HepG2 (cell line): ENCODE results near the gene HDAC4.

Source experiments
- CREB1 ChIP-seq, 2 experiments: fragments of 450-650 bp in 1 of 2; IDR thresholded peaks; 2 replicates each; pipeline ENCODE4 v1.6.1; 2016 to 2017; ENCODE audit warnings: control low read depth in 1 of 2, mild to moderate bottlenecking in 1 of 2, missing compliant biosample characterization in 1 of 2, missing genetic modification characterization in 1 of 2
- CTCF ChIP-seq: sonication (generic); formaldehyde crosslinking; IDR thresholded peaks from 2 replicates; pipeline ENCODE4 v1.5.0; 2020; ENCODE audit warnings: mild to moderate bottlenecking, missing genetic modification reagents, moderate library complexity
- DNMT1 ChIP-seq: sonication (generic); formaldehyde crosslinking; IDR thresholded peaks from 2 replicates; pipeline ENCODE4 v1.5.1; 2020; ENCODE audit warnings: mild to moderate bottlenecking, missing genetic modification reagents
- MAFK ChIP-seq, 2 experiments: IDR thresholded peaks in 1 of 2; conservative IDR thresholded peaks in 1 of 2; 2 replicates each; pipeline ENCODE4 v1.6.1; 2011; ENCODE audit warnings: improper control_type of control experiment in 2 of 2, low read length in 2 of 2
- POLR2A ChIP-seq, 2 experiments: IDR thresholded peaks; 2 replicates each; pipeline ENCODE4 v1.6.1; 2011; ENCODE audit warnings: low read depth in 2 of 2, low read length in 2 of 2, mild to moderate bottlenecking in 1 of 2, moderate library complexity in 1 of 2; ENCODE audit not compliant: insufficient read depth in 1 of 2
- SP1 ChIP-seq, 2 experiments: fragments of 450-650 bp in 1 of 2; sonication (generic) in 1 of 2; formaldehyde crosslinking in 1 of 2; IDR thresholded peaks; 2 replicates each; pipeline versions ENCODE4 v1.4.0 to v1.6.1; 2016 to 2020; ENCODE audit warnings: missing genetic modification reagents in 1 of 2
- TBP ChIP-seq: sonication (generic); formaldehyde crosslinking; IDR thresholded peaks from 2 replicates; pipeline ENCODE4 v1.5.0; 2020; ENCODE audit warnings: missing genetic modification reagents
- TP53 ChIP-seq: sonication (generic); formaldehyde crosslinking; conservative IDR thresholded peaks from 2 replicates; pipeline ENCODE4 v1.4.0; 2020; ENCODE audit warnings: missing genetic modification reagents
- ZHX1 ChIP-seq: sonication (generic); formaldehyde crosslinking; IDR thresholded peaks from 2 replicates; pipeline ENCODE4 v1.8.1; 2022; ENCODE audit warnings: low read depth, mild to moderate bottlenecking, missing genetic modification reagents
- ZNF274 ChIP-seq: sonication (generic); formaldehyde crosslinking; IDR thresholded peaks from 2 replicates; pipeline ENCODE4 v1.5.1; 2020; ENCODE audit warnings: mild to moderate bottlenecking, missing genetic modification reagents
- ZNF768 ChIP-seq: sonication (generic); formaldehyde crosslinking; IDR thresholded peaks from 2 replicates; pipeline ENCODE4 v1.4.0; 2020; ENCODE audit warnings: missing genetic modification reagents

GRCh38 chr2:239171643-239172042 is 229.2 kb downstream of the HDAC4 start:
- no peak for TF ChIP-seq DNMT1 (CRISPR knock-in tag)
- TF ChIP-seq CTCF (CRISPR knock-in tag), result no peak
- no peak for TF ChIP-seq SP1 (IDR thresholded peaks at IDR 0.05)
- no peak for TF ChIP-seq SP1 (CRISPR knock-in tag; IDR thresholded peaks at IDR 0.05)
- no peak for TF ChIP-seq TP53 (CRISPR knock-in tag)
- no peak for TF ChIP-seq ZNF274 (CRISPR knock-in tag)
- no peak for TF ChIP-seq TBP (CRISPR knock-in tag)
- peak in 1 of 2 experiments; percentile 63; a peak in 2 of 4 replicates for TF ChIP-seq MAFK (conservative IDR thresholded peaks at IDR 0.05 in 1 of 2, IDR thresholded peaks at IDR 0.05 in 1 of 2; ENCODE audit: low read length in 2 of 2)
- TF ChIP-seq ZNF768 (CRISPR knock-in tag), result no peak
- no peak for TF ChIP-seq ZHX1
- no peak for TF ChIP-seq CREB1 (IDR thresholded peaks at IDR 0.05)
- TF ChIP-seq CREB1 (CRISPR knock-in tag; IDR thresholded peaks at IDR 0.05), result no peak
- TF ChIP-seq POLR2A (IDR thresholded peaks at IDR 0.05; ENCODE audit: insufficient read depth in 1 of 2, low read depth in 2 of 2, low read length in 2 of 2), result no peak
